Hepatocyte (in vitro differentiated cells): ENCODE results near the gene ZNRF3. TPM values are rescaled to one million over a fixed set of nuclear protein-coding genes. Genes with fewer than 3 reads are reported as not detected.

Experiments
- DNase-seq: peaks from one replicate; pipeline ENCODE4 v3.0.0-alpha.2; 2016; ENCODE audit warnings: low spot score
- H2AFZ ChIP-seq: fragments of 200-600 bp; sonication (generic); 2 replicates; pipeline ENCODE4 v1.6.0; 2016; ENCODE audit warnings: antibody characterized with exemption, mild to moderate bottlenecking
- H3K27ac ChIP-seq: fragments of 200-600 bp; sonication (generic); 2 replicates; pipeline ENCODE4 v1.5.1; 2016; ENCODE audit warnings: mild to moderate bottlenecking
- H3K27me3 ChIP-seq: fragments of 200-600 bp; sonication (generic); 2 replicates; pipeline ENCODE4 v1.6.1; 2016
- H3K36me3 ChIP-seq: fragments of 200-600 bp; sonication (generic); replicated peaks from 2 replicates; pipeline ENCODE4 v1.5.1; 2016; ENCODE audit warnings: low read depth; ENCODE audit not compliant: insufficient read depth
- H3K4me1 ChIP-seq: fragments of 200-600 bp; sonication (generic); 2 replicates; pipeline ENCODE4 v1.5.1; 2016; ENCODE audit warnings: mild to moderate bottlenecking, moderate library complexity; ENCODE audit not compliant: insufficient read depth
- H3K4me2 ChIP-seq: fragments of 200-600 bp; sonication (generic); 2 replicates; pipeline ENCODE4 v1.6.0; 2016
- H3K4me3 ChIP-seq: fragments of 200-600 bp; sonication (generic); 2 replicates; pipeline ENCODE4 v1.5.1; 2016; ENCODE audit warnings: mild to moderate bottlenecking
- H3K79me2 ChIP-seq: fragments of 200-600 bp; sonication (generic); 2 replicates; pipeline ENCODE4 v1.6.0; 2017; ENCODE audit warnings: mild to moderate bottlenecking
- H3K9me2 ChIP-seq: fragments of 200-600 bp; sonication (generic); replicated peaks from 2 replicates; pipeline ENCODE4 v1.6.0; 2017; ENCODE audit warnings: mild to moderate bottlenecking; ENCODE audit not compliant: insufficient read depth
- H3K9me3 ChIP-seq: fragments of 200-600 bp; sonication (generic); 2 replicates; pipeline ENCODE4 v1.5.1; 2016; ENCODE audit warnings: low read depth, mild to moderate bottlenecking
- H4K20me1 ChIP-seq: fragments of 200-600 bp; sonication (generic); 2 replicates; pipeline ENCODE4 v1.6.0; 2016; ENCODE audit warnings: mild to moderate bottlenecking; ENCODE audit not compliant: insufficient read depth, poor library complexity, severe bottlenecking
- EZH2 ChIP-seq: fragments of 200-600 bp; sonication (generic); IDR thresholded peaks from 2 replicates; pipeline ENCODE4 v1.6.1; 2016; ENCODE audit warnings: antibody characterized with exemption, mild to moderate bottlenecking, borderline replicate concordance
- EZH2phosphoT487 ChIP-seq: fragments of 200-600 bp; sonication (generic); IDR thresholded peaks from one replicate; pipeline ENCODE4 v1.6.1; 2018; ENCODE audit warnings: antibody characterized with exemption, mild to moderate bottlenecking, low read depth, moderate library complexity; ENCODE audit not compliant: unreplicated experiment, severe bottlenecking
- WGBS: methylation state at CpG from one replicate; pipeline ENCODE4 v1.1.6; 2016; ENCODE audit warnings: low lambda C conversion rate; ENCODE audit errors: missing lambda C conversion rate; 5-methylcytosine and 5-hydroxymethylcytosine counted together
- polyA plus RNA-seq: library from polyadenylated mRNA; unstranded; fragments of >200 nt; fragmentation: Nextera tagmentation; extraction: Ambion mirVana; gene quantifications from 2 replicates; pipeline ENCODE4 v1.2.1, GENCODE V29; 2016
- total RNA-seq: library from RNA; depleted of rRNA; stranded (reverse); fragments of >200 nt; gene quantifications from 2 replicates; pipeline ENCODE4 v1.2.3, GENCODE V29; 2014
- TF ChIP-seq, protein P1 (sequence below): fragments of 200-600 bp; sonication (generic); IDR thresholded peaks from 2 replicates; pipeline ENCODE4 v1.5.1; 2016; ENCODE audit warnings: antibody characterized with exemption, mild to moderate bottlenecking; ENCODE audit not compliant: poor library complexity

The ZNRF3 gene
- total and polyA plus RNA-seq, 2 experiments from 2014 or later: 8.9 to 14.7 TPM

DNA sequence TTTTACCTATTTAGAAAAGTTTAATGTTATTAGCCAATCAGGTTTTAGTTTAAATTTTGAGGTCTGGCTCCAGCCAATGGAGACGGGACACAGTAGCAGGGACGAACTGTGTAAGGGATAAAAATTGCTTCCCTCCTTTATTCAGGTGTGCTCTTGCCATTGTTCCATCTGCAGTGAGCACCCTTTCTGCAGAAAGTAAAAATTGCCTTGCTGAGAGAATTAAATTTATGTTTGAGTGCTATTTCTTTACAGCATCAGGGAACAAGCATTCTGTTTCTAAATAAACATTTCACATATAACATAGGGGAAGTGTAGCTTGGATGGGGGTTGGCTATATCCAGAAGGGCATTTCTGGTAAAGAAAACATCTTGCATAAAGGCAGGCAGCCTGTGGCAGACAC, 36.4 kb upstream of the ZNRF3 start:
- H3K36me3 ChIP-seq: no peaks in the 10 kb centered on the region
- TF ChIP-seq, protein P1, sequence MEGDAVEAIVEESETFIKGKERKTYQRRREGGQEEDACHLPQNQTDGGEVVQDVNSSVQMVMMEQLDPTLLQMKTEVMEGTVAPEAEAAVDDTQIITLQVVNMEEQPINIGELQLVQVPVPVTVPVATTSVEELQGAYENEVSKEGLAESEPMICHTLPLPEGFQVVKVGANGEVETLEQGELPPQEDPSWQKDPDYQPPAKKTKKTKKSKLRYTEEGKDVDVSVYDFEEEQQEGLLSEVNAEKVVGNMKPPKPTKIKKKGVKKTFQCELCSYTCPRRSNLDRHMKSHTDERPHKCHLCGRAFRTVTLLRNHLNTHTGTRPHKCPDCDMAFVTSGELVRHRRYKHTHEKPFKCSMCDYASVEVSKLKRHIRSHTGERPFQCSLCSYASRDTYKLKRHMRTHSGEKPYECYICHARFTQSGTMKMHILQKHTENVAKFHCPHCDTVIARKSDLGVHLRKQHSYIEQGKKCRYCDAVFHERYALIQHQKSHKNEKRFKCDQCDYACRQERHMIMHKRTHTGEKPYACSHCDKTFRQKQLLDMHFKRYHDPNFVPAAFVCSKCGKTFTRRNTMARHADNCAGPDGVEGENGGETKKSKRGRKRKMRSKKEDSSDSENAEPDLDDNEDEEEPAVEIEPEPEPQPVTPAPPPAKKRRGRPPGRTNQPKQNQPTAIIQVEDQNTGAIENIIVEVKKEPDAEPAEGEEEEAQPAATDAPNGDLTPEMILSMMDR: no peak
- no peak for TF ChIP-seq EZH2
- no peak for TF ChIP-seq EZH2phosphoT487
- H3K27ac ChIP-seq: no peak overlapping the region
- H2AFZ ChIP-seq: no peak overlapping the region
- DNase-seq: no peak
- no peaks in the 10 kb centered on the region for H3K4me1 ChIP-seq
- H3K79me2 ChIP-seq: no peaks in the 10 kb centered on the region
- no peaks in the 10 kb centered on the region for H3K9me2 ChIP-seq
- no peak overlapping the region for H3K4me2 ChIP-seq
- H3K9me3 ChIP-seq: no peaks in the 10 kb centered on the region
- 81% methylated on average over 2 of the region's 2 CpGs for WGBS
- no peaks in the 10 kb centered on the region for H4K20me1 ChIP-seq
- no peak overlapping the region for H3K4me3 ChIP-seq
- no peaks in the 10 kb centered on the region for H3K27me3 ChIP-seq

DNA sequence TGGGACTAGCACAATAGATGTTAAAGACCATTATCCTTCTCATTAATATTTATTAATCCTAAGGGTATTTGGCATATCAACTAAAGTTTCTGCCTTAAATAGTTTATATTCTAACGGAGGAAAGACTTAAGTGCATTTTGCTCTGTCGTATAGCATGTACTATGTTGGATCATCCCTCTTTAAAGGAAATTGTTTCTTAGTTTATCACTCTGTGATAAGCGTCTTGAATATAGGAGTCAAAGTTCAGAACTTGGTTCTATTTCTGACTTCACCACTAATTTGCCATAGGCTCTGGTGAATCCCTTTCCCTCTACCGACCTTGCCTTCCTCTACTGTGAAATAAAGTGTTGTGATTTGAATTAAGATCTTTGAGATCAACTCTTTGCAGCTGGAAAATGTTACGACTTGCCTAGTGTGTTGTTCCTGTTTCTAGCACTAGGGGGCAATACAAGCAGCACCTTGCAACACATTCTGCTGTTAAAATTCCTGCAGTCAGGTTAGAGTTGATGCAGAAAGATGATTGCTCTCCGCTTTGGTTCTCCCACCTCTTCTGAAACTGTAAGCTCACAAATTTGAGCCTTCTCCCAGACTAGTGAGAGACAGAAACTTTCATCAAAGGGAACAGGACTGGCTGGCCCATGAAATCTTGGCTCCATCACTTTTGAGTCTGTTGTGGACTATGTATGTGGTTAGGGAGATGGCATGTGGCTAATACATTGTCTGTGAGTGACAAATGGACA, 27.8 kb upstream of the ZNRF3 start:
- Histone ChIP-seq H3K36me3 (no peaks in the 10 kb centered on the region), H3K79me2 (no peaks in the 10 kb centered on the region), H2AFZ (no peak overlapping the region), H3K4me2 (no peak overlapping the region), H3K4me3 (no peak overlapping the region), H3K9me3 (no peaks in the 10 kb centered on the region), H3K4me1 (no peaks in the 10 kb centered on the region), H3K9me2 (no peaks in the 10 kb centered on the region), H4K20me1 (no peaks in the 10 kb centered on the region), H3K27me3 (no peaks in the 10 kb centered on the region), H3K27ac (no peak overlapping the region)
- 17% methylated on average over 6 of the region's 6 CpGs for WGBS
- DNase-seq: peak; percentile 74
- TF ChIP-seq EZH2 (no peak), EZH2phosphoT487 (no peak)
- TF ChIP-seq, protein P1: peak; percentile 88

DNA sequence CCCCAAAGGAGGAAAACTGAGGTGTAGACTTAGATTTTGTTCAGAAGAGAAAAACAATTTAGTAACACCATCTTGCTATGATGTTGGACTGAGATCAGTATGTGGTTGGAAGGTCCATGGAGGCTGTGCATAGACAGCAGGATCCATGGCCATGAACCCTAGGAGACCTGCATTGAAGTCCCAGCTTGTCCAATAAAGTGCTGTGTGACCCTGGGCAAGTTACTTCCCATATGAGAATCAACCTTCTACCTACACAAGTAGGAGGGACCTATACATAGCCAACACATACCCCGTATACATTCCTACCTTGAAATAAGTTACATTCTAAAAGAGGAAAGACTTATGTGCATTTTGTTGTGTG, 27.3 kb upstream of the ZNRF3 start:
- DNase-seq: no peak
- Histone ChIP-seq H4K20me1 (no peaks in the 10 kb centered on the region), H2AFZ (no peak overlapping the region), H3K9me3 (no peaks in the 10 kb centered on the region), H3K4me3 (no peak overlapping the region), H3K79me2 (no peaks in the 10 kb centered on the region), H3K27me3 (no peaks in the 10 kb centered on the region), H3K4me1 (no peaks in the 10 kb centered on the region), H3K4me2 (no peak overlapping the region), H3K36me3 (no peaks in the 10 kb centered on the region), H3K9me2 (no peaks in the 10 kb centered on the region), H3K27ac (no peak overlapping the region)
- WGBS: 95% methylated on average over 1 of the region's 1 CpG
- no peak for TF ChIP-seq EZH2phosphoT487
- TF ChIP-seq, protein P1: no peak
- no peak for TF ChIP-seq EZH2
